H7 (cell line): ENCODE measurements around the gene PHAF1. TPM values are rescaled to one million over a fixed set of nuclear protein-coding genes. Genes with fewer than 3 reads are reported as not detected.

Experiments used
- DNase-seq: peaks from one replicate; pipeline ENCODE4 v3.0.0; 2012
- H3K27me3 ChIP-seq: 2 replicates; pipeline ENCODE4 v1.6.0; 2011; ENCODE audit warnings: mild to moderate bottlenecking, low read length; ENCODE audit not compliant: control insufficient read depth, insufficient read depth
- H3K36me3 ChIP-seq: replicated peaks from 2 replicates; pipeline ENCODE4 v1.5.1; 2011; ENCODE audit warnings: low read length; ENCODE audit not compliant: control insufficient read depth, insufficient read depth
- H3K4me3 ChIP-seq: 2 replicates; pipeline ENCODE4 v1.5.1; 2011; ENCODE audit warnings: low read depth, mild to moderate bottlenecking, control low read depth, low read length, moderate library complexity; ENCODE audit not compliant: insufficient read depth
- total RNA-seq: library from RNA; depleted of rRNA; stranded (reverse); fragments of >200 nt; shearing (Covaris generic); gene quantifications from 2 replicates; pipeline ENCODE4 v1.2.3, GENCODE V29; 2014; rRNA removed

The PHAF1 gene
- total RNA-seq, 1 experiment from 2014 or later: 24.1 TPM

- H3K4me3 ChIP-seq: peak overlapping the region; percentile 95
- peak; percentile 54 for DNase-seq
- no peaks in the 10 kb centered on the region for H3K27me3 ChIP-seq
These were observed 83.1 kb downstream of the PHAF1 start for GRCh38 chr16:67192781-67193361.

GRCh38 chr16:67193536-67193935 lies 83.8 kb downstream of the PHAF1 start:
- Histone ChIP-seq H3K4me3 (no peak overlapping the region), H3K27me3 (no peaks in the 10 kb centered on the region), H3K36me3 (peaks cover 38% of the 10 kb centered on the region)
- DNase-seq: no peak

More at GRCh38 chr16:67192781-67193361, 83.1 kb downstream of the PHAF1 start:
- peaks cover 38% of the 10 kb centered on the region for H3K36me3 ChIP-seq

- Histone ChIP-seq H3K36me3 (peaks cover 38% of the 10 kb centered on the region), H3K4me3 (no peak overlapping the region), H3K27me3 (no peaks in the 10 kb centered on the region)
- DNase-seq: no peak
These were observed 84.5 kb downstream of the PHAF1 start for GRCh38 chr16:67194260-67194659.

- Histone ChIP-seq H3K4me3 (no peak overlapping the region), H3K27me3 (no peaks in the 10 kb centered on the region), H3K36me3 (peaks cover 38% of the 10 kb centered on the region)
- no peak for DNase-seq
These were observed 85.9 kb downstream of the PHAF1 start for GRCh38 chr16:67195676-67196075.

GRCh38 chr16:67196881-67197280 lies 87.1 kb downstream of the PHAF1 start:
- DNase-seq: no peak

GRCh38 chr16:67197704-67198103 lies 88.0 kb downstream of the PHAF1 start:
- DNase-seq: no peak
- Histone ChIP-seq H3K36me3 (peaks cover 38% of the 10 kb centered on the region), H3K27me3 (no peaks in the 10 kb centered on the region), H3K4me3 (no peak overlapping the region)

More at GRCh38 chr16:67196881-67197280, 87.1 kb downstream of the PHAF1 start:
- Histone ChIP-seq H3K36me3 (peaks cover 38% of the 10 kb centered on the region), H3K27me3 (no peaks in the 10 kb centered on the region), H3K4me3 (no peak overlapping the region)

Other genes with a start within 250 kb of the PHAF1 start
- 10.5 and 23.7 TPM in 2 replicates for gene PDP2, start 229.4 kb upstream of the PHAF1 start, total RNA-seq
- gene CDH16, start 191.1 kb upstream of the PHAF1 start, total RNA-seq: not detected in 2 replicates
- gene RRAD, start 184.4 kb upstream of the PHAF1 start, total RNA-seq: 0.10 TPM in 1 of 2 replicates, not detected in the other
- gene CIAO2B, start 175.5 kb upstream of the PHAF1 start, total RNA-seq: 91.1 TPM in 2 replicates
- 8.3 and 13.0 TPM in 2 replicates for gene CES2, start 174.4 kb upstream of the PHAF1 start, total RNA-seq
- 0.31 and 0.44 TPM in 2 replicates for gene CES3, start 148.7 kb upstream of the PHAF1 start, total RNA-seq
- gene CES4A, start 121.4 kb upstream of the PHAF1 start, total RNA-seq: 0.07 and 0.45 TPM in 2 replicates
- 31.4 and 49.3 TPM in 2 replicates for gene CBFB, start 80.8 kb upstream of the PHAF1 start, total RNA-seq
- gene B3GNT9, start 41.1 kb downstream of the PHAF1 start, total RNA-seq: 7.6 and 8.7 TPM in 2 replicates
- 1.3 and 1.8 TPM in 2 replicates for gene TRADD, start 50.0 kb downstream of the PHAF1 start, total RNA-seq
- gene FBXL8, start 50.0 kb downstream of the PHAF1 start, total RNA-seq: 0.67 and 0.73 TPM in 2 replicates
- gene HSF4, start 54.8 kb downstream of the PHAF1 start, total RNA-seq: 1.6 and 4.0 TPM in 2 replicates
- 5.3 and 7.4 TPM in 2 replicates for gene NOL3, start 60.6 kb downstream of the PHAF1 start, total RNA-seq
- gene MATCAP1, start 74.0 kb downstream of the PHAF1 start, total RNA-seq: 16.2 and 18.9 TPM in 2 replicates
- gene EXOC3L1, start 80.2 kb downstream of the PHAF1 start, total RNA-seq: 3.6 and 4.8 TPM in 2 replicates
- gene E2F4, start 82.2 kb downstream of the PHAF1 start, total RNA-seq: 104 and 117 TPM in 2 replicates
- gene ELMO3, start 89.2 kb downstream of the PHAF1 start, total RNA-seq: 10.4 and 11.4 TPM in 2 replicates
- gene TMEM208, start 117.2 kb downstream of the PHAF1 start, total RNA-seq: 19.3 and 27.3 TPM in 2 replicates
- gene FHOD1, start 137.5 kb downstream of the PHAF1 start, total RNA-seq: 22.4 and 37.4 TPM in 2 replicates
- 1.6 and 2.5 TPM in 2 replicates for gene SLC9A5, start 139.0 kb downstream of the PHAF1 start, total RNA-seq
- 9.6 and 15.0 TPM in 2 replicates for gene PLEKHG4, start 169.6 kb downstream of the PHAF1 start, total RNA-seq
- gene KCTD19, start 216.8 kb downstream of the PHAF1 start, total RNA-seq: 0.89 and 2.1 TPM in 2 replicates
- 0.44 TPM in 1 of 2 replicates, not detected in the other for gene LRRC36, start 216.9 kb downstream of the PHAF1 start, total RNA-seq